K562 (cell line): ENCODE data around the gene CNTN4. TPM values are rescaled to one million over a fixed set of nuclear protein-coding genes. Genes with fewer than 3 reads are reported as not detected.

ENCODE experiments used
- ATAC-seq: fragments of 200-7000 bp; cut with Tn5 transposase; 3 replicates; pipeline ENCODE4 v1.9.1; 2020; ENCODE audit warnings: moderate library complexity
- BruUV-seq: library from RNA; stranded (reverse); fragments of 400-500 nt; replicated peaks from 2 replicates; lab custom pipeline; 2021; lab: Mats Ljungman, UMichigan
- CTCF ChIA-PET: fragments of 300-600 bp; formaldehyde crosslinking; extraction: SDS; loops from one replicate; lab custom pipeline; 2021; ENCODE audit warnings: low intra/inter-chr PET ratio; lab: Yijun Ruan, JAX
- POLR2A ChIA-PET: fragments of 300-600, 350-650 bp; sonication (Branson Sonifier 250); formaldehyde crosslinking; extraction: SDS; loops from one replicate; lab custom pipeline; 2021; ENCODE audit warnings: antibody characterized with exemption, inconsistent platforms; lab: Yijun Ruan, JAX
- DNase-seq, 4 experiments: peaks; one replicate each; pipeline versions ENCODE4 v3.0.0 to v3.0.0-alpha.2; 2011 to 2018; ENCODE audit warnings: low spot score in 3 of 4, mixed read lengths in 3 of 4; ENCODE audit errors: extremely low read depth in 1 of 4
- FAIRE-seq: peaks from 2 replicates; lab custom pipeline; 2011; peaks lifted over from hg19 to GRCh38; lab: Jason Lieb, UNC
- H2AFZ ChIP-seq: 2 replicates; pipeline ENCODE4 v1.6.0; 2011; ENCODE audit warnings: low read depth, low read length, control low read depth, inconsistent platforms
- H3K27ac ChIP-seq: fragments of 200-600 bp; 3 replicates; pipeline ENCODE4 v1.8.0; 2011; ENCODE audit warnings: low read depth, mild to moderate bottlenecking, control low read depth, inconsistent platforms, low read length, moderate library complexity, mixed read lengths; ENCODE audit errors: extremely low read depth
- H3K27me3 ChIP-seq, 2 experiments: fragments of 300-600 bp in 1 of 2; 2 replicates in 1 of 2; 3 replicates in 1 of 2; pipeline versions ENCODE4 v1.6.0 to v1.8.0; 2011; ENCODE audit warnings: inconsistent platforms in 2 of 2, low read length in 2 of 2, mild to moderate bottlenecking in 1 of 2, mixed read lengths in 1 of 2, moderate library complexity in 1 of 2; ENCODE audit not compliant: control insufficient read depth in 2 of 2, insufficient read depth in 2 of 2
- H3K36me3 ChIP-seq: fragments of 300-600 bp; 3 replicates; pipeline ENCODE4 v1.8.0; 2011; ENCODE audit warnings: mild to moderate bottlenecking, low read length, inconsistent platforms; ENCODE audit not compliant: control insufficient read depth, insufficient read depth
- H3K4me1 ChIP-seq, 2 experiments: fragments of 200-600 bp in 1 of 2; replicated peaks in 1 of 2; 2 replicates in 1 of 2; 3 replicates in 1 of 2; pipeline versions ENCODE4 v1.5.1 to v1.8.0; 2011; ENCODE audit warnings: inconsistent platforms in 2 of 2, low read length in 2 of 2, mild to moderate bottlenecking in 1 of 2, mixed read lengths in 1 of 2, moderate library complexity in 1 of 2; ENCODE audit not compliant: control insufficient read depth in 2 of 2, insufficient read depth in 2 of 2
- H3K4me2 ChIP-seq: 2 replicates; pipeline ENCODE4 v1.6.1; 2011; ENCODE audit warnings: low read length, control low read depth, inconsistent platforms, mixed read lengths; ENCODE audit not compliant: insufficient read depth
- H3K4me3 ChIP-seq: fragments of 200-600 bp; sonication (generic), shearing (Covaris generic); 2 replicates; pipeline ENCODE4 v1.5.1; 2016; ENCODE audit warnings: control low read depth, inconsistent platforms
- H3K79me2 ChIP-seq: fragments of 200-600 bp; 3 replicates; pipeline ENCODE4 v1.8.0; 2011; ENCODE audit warnings: low read length, inconsistent platforms; ENCODE audit not compliant: control insufficient read depth, insufficient read depth
- H3K9ac ChIP-seq, 2 experiments: 2 replicates each; pipeline versions ENCODE4 v1.6.0 to v1.6.1; 2011; ENCODE audit warnings: low read depth in 2 of 2, low read length in 2 of 2, control low read depth in 1 of 2, inconsistent platforms in 1 of 2, mild to moderate bottlenecking in 1 of 2, mixed read lengths in 1 of 2; ENCODE audit not compliant: insufficient read depth in 1 of 2
- H3K9me1 ChIP-seq: one replicate; pipeline ENCODE4 v1.6.0; 2011; ENCODE audit warnings: inconsistent platforms, mild to moderate bottlenecking, low read length, moderate library complexity; ENCODE audit not compliant: control insufficient read depth, insufficient read depth
- H3K9me3 ChIP-seq: replicated peaks from 2 replicates; pipeline ENCODE4 v1.5.1; 2011; ENCODE audit warnings: low read depth, low read length, inconsistent platforms; ENCODE audit not compliant: control insufficient read depth, insufficient read depth
- H4K20me1 ChIP-seq: replicated peaks from 2 replicates; pipeline ENCODE4 v1.6.1; 2011; ENCODE audit warnings: low read length, inconsistent platforms, mixed read lengths; ENCODE audit not compliant: control insufficient read depth, insufficient read depth
- WGBS: fragments of 100-300 bp; shearing (Covaris generic); methylation state at CpG from one replicate; pipeline ENCODE4 v1.1.6; 2016; ENCODE audit warnings: low coverage, mixed read lengths; ENCODE audit not compliant: insufficient coverage; ENCODE audit errors: missing lambda C conversion rate; 5-methylcytosine and 5-hydroxymethylcytosine counted together
- in situ Hi-C: fragments of 300-500 bp; cut with MboI; formaldehyde crosslinking; loops from 4 replicates; pipeline ENCODE4 v1.15.0; 2018; ENCODE audit warnings: inconsistent platforms, mixed read lengths
- intact Hi-C: fragments of 100-400 bp; cut with micrococcal nuclease; formaldehyde crosslinking; loops from 2 replicates; pipeline ENCODE4 v1.14.2; 2022
- polyA plus RNA-seq, 8 experiments: library from polyadenylated mRNA; depleted of rRNA in 4 of 8; stranded (reverse) in 5 of 8; unstranded in 3 of 8; fragments of >200 nt; fragmentation: Nextera tagmentation in 2 of 8; fragmentation: Illumina TruSeq in 1 of 8; extraction: Ambion mirVana in 2 of 8; extraction: Trizol in 1 of 8; gene quantifications; 2 replicates each; pipeline versions ENCODE4 v1.2.1 to v1.2.3, GENCODE V29; 2011 to 2014; ENCODE audit warnings: inconsistent platforms in 1 of 8, missing spikeins in 1 of 8
- total RNA-seq, 7 experiments: library from RNA; depleted of rRNA in 6 of 7; stranded (reverse); fragments of >200 nt in 6 of 7; fragmentation: Illumina TruSeq in 2 of 7; extraction: Trizol in 2 of 7; gene quantifications; 2 replicates each; pipeline versions ENCODE4 v1.2.1 to v1.2.3, GENCODE V29; 2011 to 2021; ENCODE audit warnings: low replicate concordance in 1 of 7
- TF ChIP-seq, protein P1 (sequence below): fragments of 450-650 bp; conservative IDR thresholded peaks from 2 replicates; pipeline ENCODE4 v1.6.1; 2016; ENCODE audit warnings: missing genetic modification characterization, low read depth, mild to moderate bottlenecking, control low read depth, missing compliant biosample characterization
- TF ChIP-seq, protein P2 (sequence below), 2 experiments: fragments of 450-650 bp; conservative IDR thresholded peaks; 2 replicates each; pipeline ENCODE4 v1.6.1; 2017; ENCODE audit warnings: mild to moderate bottlenecking in 2 of 2, moderate library complexity in 2 of 2

Gene CNTN4
- total and polyA plus RNA-seq, 9 of the 15 experiments (the other 6 are each of a cell fraction or from before 2014, with no cell fraction given): not detected

DNA sequence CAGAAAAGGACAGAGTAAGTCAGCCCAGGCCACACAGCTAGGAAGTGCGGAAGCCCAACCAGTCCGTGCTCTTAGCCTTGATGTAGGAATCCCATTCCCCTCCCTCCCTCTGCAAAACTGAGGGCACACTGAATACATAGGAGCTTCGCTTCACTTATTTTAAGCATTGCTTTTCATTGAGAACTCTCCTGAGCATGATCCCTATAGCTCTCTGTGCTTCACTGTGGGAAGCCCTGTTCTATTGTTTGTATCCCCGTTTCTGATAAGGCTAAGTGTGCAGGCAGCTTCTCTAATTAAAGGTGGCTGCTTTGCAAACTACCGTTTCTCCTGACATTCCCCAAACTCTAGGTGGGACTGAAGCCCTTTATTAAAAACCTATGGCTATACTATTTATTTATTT is 981.6 kb downstream of the CNTN4 start:
- H3K27me3 ChIP-seq: peaks cover 4 to 7% of the 10 kb centered on the region in 2 experiments; a peak in 3 of 5 replicates
- intact Hi-C loops: no loop called here
- H3K4me3 ChIP-seq: no peak overlapping the region
- H3K4me1 ChIP-seq: no peaks in the 10 kb centered on the region
- H4K20me1 ChIP-seq: no peaks in the 10 kb centered on the region
- ChIA-PET POLR2A (interaction anchor here (0.7 kb wide), 1 partner anchor 79 kb away, joined by 3 read pairs; no protein-coding TSS in a partner anchor), CTCF (no interaction called here)
- in situ Hi-C loops: no loop called here
- BruUV-seq: no TSS peak
- WGBS: 0% methylated on average over 5 of the region's 5 CpGs
- FAIRE-seq (no peak), DNase-seq (no peak), ATAC-seq (no peak)
- no peaks in the 10 kb centered on the region for H3K9me1 ChIP-seq
- no peaks in the 10 kb centered on the region for H3K9me3 ChIP-seq
- H3K27ac ChIP-seq: no peak overlapping the region
- no peak overlapping the region for H2AFZ ChIP-seq
- H3K9ac ChIP-seq: no peak overlapping the region
- no peaks in the 10 kb centered on the region for H3K79me2 ChIP-seq
- H3K4me2 ChIP-seq: no peak overlapping the region
- TF ChIP-seq, protein P1, sequence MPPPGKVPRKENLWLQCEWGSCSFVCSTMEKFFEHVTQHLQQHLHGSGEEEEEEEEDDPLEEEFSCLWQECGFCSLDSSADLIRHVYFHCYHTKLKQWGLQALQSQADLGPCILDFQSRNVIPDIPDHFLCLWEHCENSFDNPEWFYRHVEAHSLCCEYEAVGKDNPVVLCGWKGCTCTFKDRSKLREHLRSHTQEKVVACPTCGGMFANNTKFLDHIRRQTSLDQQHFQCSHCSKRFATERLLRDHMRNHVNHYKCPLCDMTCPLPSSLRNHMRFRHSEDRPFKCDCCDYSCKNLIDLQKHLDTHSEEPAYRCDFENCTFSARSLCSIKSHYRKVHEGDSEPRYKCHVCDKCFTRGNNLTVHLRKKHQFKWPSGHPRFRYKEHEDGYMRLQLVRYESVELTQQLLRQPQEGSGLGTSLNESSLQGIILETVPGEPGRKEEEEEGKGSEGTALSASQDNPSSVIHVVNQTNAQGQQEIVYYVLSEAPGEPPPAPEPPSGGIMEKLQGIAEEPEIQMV (tag): no peak
- TF ChIP-seq, protein P2, sequence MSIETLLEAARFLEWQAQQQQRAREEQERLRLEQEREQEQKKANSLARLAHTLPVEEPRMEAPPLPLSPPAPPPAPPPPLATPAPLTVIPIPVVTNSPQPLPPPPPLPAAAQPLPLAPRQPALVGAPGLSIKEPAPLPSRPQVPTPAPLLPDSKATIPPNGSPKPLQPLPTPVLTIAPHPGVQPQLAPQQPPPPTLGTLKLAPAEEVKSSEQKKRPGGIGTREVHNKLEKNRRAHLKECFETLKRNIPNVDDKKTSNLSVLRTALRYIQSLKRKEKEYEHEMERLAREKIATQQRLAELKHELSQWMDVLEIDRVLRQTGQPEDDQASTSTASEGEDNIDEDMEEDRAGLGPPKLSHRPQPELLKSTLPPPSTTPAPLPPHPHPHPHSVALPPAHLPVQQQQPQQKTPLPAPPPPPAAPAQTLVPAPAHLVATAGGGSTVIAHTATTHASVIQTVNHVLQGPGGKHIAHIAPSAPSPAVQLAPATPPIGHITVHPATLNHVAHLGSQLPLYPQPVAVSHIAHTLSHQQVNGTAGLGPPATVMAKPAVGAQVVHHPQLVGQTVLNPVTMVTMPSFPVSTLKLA (conservative IDR thresholded peaks at IDR 0.05): no peak
- no peaks in the 10 kb centered on the region for H3K36me3 ChIP-seq
